SHP77 treated with DMSO at 0.1 percent for 48 hours (cell line): Measurements from ENCODE around the gene THAP4.

ENCODE experiments used
- DNase-seq: peaks from one replicate; lab custom pipeline; 2025; lab: John Stamatoyannopoulos, UW

THAP4 gene

DNA sequence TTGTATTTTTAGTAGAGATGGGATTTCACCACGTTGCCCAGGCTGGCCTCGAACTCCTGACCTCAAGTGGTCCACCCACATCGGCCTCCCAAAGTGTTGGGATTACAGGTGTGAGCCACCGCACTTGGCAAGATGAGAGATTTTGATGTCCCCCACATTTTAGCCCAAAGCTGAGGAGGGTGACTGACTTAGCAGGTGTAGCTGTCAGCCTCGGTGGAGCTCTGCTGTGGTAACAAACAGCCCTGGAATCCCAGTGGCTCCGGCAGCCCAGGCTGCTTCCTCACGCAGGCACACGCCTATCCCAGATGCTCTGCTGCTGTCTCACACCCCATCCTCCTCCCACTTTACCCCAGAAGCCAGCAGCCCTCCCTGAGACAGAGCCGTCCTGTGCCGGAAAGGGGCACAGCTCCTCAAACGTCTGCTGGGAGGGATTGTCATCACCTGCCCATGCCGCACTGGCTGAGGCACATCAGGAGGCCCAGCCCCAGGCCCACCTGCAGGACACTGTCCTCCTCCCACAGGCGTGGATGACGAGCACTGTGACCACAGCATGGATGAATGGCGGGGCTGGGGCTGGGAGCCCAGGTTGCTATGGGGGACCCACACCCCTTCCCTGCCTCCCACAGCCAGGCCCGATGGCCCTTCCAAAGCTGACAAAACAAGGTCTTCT is 89.0 kb downstream of the THAP4 start:
- no peak for DNase-seq

DNA sequence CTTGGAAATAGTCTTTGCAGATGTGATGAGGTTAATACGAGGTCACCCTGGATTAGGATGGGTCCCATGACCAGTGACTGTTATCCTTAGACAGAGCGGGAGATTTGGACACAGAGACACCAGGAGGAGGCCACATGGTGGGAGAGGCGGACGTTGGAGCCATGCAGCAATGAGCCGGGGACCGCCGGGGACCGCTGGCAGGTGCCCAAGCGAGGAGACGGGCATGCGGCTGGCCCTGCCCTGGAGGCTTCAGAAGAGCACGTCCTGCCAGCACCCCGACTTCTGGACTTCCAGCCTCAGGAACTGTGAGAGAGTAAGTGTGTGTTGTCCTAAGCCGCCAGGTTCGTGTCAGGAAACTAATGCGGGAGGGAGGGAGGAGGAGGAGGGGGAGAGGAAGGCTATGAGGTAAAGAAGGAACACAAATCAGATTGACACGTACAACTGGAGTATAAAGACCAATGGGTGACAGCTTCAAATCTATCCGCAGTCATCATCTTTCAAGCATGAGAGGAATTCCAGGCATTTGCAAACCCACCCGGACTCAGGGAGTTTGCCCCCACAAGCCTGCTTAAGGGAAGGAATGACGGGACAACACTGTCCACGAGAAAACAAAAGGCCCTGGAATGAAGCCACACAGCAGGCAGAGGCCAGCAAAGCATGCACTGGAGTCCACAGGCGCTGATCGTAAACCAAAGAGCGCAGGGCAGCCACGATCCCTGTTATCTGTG is 90.0 kb downstream of the THAP4 start:
- DNase-seq, result no peak

DNA sequence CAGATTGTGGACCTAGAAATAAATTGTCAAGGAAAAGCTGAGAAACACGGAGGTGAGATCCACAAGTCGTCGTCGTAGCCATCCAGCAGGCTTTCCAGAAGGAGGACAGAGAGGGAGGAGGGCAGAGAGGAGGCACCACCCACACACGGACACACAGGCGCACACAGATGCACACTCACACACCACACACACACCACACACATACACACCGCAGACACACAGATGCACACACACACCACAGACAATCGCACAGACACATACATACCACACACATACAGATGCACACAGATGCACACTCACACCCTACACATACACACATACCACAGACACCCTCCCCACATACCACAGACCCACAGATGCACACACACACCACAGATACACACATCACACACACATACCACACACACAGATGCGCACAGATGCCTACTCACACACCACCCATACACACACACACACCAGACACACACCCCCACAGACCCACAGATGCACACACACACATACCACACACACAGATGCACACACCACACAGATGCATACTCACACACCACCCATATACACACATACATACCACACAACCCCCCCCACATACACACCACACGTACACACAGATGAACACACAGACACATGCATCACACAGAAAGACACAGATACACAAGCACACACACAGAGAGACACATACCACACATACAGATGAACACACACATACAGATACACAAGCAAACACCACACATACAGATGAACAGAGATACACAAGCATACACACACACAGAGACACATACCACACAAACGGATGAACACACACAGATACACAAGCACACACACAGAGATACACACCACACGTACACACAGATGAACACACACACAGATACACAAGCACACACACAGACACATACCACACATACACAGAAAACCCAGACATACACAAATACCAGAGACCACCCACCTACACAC is 91.2 kb downstream of the THAP4 start:
- DNase-seq, result no peak

DNA sequence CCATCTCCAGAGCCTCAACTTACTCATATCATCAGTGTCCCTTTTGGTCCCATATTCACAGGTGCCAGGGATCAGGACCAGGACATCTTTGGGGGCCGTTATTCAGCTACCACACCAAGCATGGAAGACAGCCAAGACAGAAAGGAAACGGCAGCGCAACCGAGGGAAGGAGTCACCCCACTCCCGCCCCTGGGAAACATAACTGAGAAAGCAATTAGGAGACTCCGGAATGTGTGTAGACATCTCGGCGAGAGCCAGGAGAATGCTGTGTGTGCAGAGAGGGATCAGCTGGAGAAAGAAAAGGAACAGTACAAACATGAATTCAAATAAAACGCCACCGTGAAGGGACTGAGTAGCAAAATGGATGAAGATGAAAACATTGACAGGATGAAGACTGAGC is 91.9 kb downstream of the THAP4 start:
- DNase-seq, result no peak

DNA sequence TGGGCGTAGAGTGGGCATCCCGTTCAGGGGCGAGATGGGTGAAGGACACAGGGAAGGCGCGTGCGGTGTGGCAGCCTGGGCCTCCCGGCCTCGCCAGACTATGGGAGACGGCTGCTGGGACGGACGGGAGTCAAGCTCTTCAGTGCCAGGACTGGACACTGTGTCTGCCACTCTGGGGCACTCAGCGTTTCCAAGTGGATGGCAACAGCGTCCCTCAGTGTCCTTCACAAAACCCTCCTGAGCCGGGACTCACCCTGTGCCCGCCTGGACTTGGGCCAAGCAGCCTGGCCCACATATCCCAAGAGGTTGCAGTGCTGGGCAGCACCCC is 94.7 kb downstream of the THAP4 start:
- no peak for DNase-seq

DNA sequence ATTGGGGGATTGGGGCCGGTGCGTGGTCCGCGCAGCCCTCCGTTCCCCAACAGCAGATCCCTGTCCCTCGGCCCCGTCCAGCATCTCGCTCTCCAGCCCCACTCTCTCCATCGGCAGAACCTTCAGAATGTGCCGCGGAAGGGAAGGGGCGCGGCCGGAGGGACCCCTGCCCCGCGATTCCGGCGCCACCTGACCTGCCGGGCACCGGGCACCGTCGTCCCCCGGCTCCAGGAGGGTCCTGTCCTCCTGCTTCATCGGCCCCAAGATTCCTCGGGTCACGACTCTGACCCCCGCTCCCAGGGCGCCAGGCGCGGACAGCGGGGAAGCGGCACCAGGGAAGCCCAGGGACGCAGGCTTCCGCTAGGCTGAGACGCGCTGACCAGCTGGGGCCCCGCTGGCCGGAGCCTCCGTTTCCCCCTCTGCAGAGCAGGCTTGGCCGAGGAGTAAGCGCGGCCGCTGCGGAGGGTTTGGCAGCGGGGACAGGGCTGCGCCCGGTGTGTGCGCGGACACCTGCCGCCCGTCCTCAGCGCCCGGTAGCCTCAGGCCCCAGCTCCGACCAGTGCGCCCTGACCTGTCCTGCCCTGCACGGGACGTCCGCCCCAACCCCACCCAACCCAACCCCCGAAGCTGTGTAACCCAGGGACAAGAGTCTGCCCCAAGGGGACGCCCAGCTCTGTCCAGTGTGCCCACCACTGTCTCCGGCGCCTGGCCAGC is 95.2 kb downstream of the THAP4 start:
- DNase-seq, result no peak

DNA sequence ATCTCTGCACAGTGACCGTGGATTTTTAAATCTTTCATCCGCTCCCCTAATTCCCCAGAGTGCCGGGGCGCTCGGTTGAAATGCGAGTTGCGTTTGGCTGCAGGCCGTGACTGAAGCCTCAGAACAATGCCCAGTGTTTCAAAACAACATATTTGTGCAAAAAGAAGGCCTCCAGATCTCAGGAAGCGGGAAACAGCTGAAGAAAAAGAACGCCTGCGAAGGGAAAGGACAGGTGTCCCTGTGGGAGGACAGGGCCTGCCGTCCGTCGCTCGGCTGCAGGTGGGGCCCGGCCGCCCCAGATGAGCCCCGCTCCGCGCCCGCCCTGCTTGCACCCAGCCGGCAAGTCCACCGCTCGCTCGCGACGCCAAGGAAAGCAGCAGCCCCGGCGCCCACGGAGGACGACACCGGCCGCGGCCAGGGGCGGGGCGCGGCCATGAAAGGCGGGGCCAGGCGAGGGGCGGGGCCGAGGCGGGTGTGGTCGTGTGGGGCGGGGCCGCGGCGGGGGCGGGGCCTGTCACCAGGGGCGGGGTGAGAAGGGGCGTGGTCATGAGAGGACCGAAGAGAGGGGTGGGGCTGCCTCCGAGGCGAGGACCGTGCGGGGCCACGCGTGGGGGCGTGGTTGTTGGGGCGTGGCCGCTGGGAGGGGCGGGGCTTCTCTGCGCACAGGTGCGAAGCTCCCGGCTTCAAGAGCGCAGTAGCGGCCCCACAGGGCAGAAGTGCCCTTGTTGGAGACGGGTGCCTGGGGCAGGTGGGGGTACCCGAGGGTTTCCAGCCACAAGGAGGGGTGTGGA is 96.0 kb downstream of the THAP4 start:
- DNase-seq, result no peak

DNA sequence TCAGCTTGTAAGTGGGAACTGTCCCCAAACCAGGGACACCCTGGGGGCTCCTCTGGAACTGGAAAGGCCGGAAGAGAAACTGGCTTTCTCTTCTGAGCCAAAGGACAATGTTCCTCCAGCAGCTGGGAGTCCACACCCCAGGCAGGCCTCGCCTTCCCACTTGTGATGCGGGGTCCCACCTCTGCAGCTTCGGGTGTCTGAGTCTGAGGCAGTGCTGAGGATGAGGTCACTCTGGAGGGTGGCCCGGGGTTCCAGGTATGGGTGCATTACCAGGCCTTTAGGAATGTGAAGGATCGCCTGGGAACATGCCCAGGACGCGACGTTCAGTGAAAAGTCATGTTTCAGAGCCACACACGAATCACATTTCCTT is 96.6 kb downstream of the THAP4 start:
- no peak for DNase-seq

DNA sequence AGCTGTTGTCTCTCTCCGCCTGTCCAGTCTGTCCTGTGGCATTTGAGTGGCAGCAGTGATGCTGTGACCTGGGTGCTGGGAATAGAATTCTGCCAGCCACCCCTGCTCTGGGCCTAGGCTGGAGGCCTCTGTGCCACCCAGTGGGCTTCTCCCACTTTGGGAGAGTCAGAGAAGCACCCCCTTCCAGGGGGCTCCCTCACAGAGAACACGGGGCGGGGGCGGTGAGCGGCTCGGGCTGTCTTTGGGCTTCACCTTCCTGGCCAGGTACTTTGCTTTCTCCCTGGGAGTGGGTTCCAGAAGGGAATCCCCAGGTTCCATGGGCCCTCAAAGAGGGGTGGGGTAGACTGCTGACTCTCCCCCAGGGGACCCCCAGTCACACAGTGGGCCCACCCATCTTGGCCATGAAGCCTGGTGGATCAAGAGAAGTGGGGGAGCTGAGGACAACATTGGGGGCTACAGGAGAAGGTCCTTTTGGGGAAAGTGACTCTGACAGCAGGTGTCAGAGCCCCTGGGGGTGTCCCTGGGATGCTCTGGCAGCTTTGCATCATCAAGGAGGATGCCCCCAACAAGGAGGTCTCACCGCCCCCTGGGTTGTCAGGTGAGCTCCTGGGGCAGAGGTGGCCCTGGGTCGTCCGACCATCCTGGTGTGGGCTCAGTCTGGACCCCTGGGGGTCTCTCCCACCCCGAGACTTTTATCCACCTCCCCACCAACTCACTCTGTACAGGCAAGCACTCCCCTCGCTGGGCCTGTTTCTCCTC is 97.2 kb downstream of the THAP4 start:
- DNase-seq, result no peak

DNA sequence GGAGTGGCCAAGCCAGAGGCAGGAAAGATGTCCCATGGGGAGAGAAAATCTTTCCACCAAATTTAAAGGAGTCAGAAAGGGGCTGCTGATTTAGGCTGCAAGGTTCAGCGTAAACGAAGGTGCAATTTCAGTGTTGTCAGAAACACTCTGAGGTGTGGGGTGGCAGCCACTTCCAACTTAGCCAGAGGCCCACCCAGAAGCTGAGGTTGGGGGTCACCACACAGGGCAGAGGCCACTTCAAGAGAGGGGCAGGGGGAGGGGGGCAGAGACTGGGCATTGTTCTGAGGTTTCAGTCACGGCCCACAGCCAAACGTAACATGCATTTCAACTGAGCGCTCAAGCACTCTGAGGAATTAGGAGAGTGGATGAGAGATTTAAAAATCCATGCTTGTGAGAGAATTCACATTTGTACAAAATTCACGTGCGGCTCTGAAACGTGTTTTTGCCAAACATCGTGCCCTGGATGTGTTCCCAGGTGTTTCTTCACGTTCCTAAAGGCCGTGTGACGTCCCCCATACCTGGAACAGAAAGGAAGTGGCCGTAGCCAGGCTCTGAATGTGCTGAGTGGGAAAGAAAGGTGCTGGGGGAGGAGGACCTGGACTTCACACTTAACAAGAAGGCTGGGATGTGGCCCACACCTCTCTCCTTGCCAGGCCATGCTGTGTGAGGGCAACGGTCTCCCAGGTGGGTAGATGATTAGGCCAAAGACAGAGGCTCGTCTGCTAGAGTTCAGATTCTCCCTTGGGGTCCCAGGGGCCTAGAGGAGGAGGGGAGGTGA is 97.9 kb downstream of the THAP4 start:
- DNase-seq, result no peak

DNA sequence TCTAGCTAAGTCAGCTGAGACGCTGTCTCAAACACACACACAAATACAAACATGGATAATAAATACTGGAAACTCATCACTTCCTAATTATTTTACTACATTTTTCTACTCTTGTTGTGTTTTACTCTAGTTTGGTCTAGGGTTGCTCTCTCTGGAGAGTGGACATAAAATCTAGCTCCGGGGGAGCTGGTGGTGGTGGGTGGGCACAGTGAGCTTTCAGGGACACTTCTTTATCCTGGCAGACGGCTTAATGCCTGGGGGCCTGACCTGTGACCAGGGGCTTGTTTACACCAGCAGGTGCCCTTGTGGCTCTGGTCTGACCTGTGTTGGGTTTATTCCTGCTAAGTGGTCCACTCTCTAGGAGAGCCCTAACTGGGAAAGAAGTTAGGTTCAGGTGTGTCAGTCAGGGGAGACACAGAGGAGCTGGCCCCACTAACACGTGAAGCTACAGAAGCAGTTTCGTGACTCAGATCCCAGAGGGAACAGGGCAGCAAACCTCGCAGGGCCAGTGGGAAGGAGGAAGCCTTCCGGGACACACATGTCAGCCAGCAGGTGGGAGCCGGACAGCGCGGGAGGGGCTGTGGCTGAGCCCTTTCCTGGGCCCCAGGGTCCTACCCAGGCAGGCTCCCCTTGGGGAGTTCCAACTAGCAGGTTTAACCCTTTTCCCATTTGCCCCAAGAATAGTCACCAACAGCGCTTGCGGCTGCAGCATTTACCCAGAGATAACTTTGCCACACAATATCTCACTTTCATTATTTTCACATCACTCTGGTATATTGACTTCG is 100.9 kb downstream of the THAP4 start:
- DNase-seq, result no peak

DNA sequence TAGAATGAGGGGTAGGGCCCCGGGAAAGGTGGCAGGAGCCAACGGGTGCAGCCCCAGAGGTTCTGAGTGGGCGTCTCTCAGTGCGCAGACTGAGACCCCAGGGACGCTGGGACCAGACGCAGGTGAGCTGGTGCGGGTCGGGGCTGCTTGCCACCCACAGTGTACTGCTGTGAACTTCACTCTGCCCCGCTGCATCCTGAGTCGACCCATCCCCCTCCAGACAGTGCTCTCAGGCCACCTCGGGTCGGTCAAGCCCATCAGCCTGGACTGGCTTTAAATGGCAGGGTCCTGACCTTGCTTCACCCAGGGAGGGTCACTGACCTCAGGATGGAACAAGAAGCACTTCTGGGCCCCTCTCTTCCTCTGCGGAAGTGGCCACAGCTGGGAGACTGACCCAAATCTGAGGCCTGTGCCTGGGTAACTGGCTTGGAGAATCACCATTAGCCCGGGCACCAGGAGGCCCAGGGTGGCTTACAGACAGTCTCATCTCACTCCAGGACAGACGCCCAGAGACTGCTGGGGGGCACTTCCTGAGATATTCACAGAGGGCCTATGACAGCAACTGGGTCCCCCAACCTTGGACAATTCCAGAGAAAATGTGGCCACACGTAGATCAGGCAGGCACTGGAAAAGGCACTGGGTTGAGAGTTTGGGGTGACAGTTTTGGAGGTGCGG is 102.1 kb downstream of the THAP4 start:
- no peak for DNase-seq
